ENCODE results near the gene SPRR5.

Gene SPRR5

GRCh38 chr1:152986578-152986977, 39.6 kb downstream of the SPRR5 start:
- no peak for DNase-seq

GRCh38 chr1:152993186-152993585, 46.2 kb downstream of the SPRR5 start:
- DNase-seq = no peak

- DNase-seq = no peak
Measured at GRCh38 chr1:152995842-152996241, 48.8 kb downstream of the SPRR5 start.

GRCh38 chr1:152996633-152997400, 49.8 kb downstream of the SPRR5 start:
- no peak for DNase-seq

GRCh38 chr1:152997901-152998300, 50.9 kb downstream of the SPRR5 start:
- DNase-seq = no peak

- no peak for DNase-seq
Measured at GRCh38 chr1:152998476-152998875, 51.5 kb downstream of the SPRR5 start.

All from activated effector memory CD4-positive, alpha-beta T cell treated with Interleukin-2 at 50 U/mL for 16 hours (primary cell).